MG63 (cell line): ENCODE measurements around the gene LCN9. TPM values are rescaled to one million over a fixed set of nuclear protein-coding genes. Genes with fewer than 3 reads are reported as not detected.

Experiments
- DNase-seq: peaks from one replicate; pipeline ENCODE4 v3.0.0-alpha.2; 2020
- H3K27me3 ChIP-seq: fragments of 250-450 bp; sonication (Bioruptor Pico); 2 replicates; pipeline ENCODE4 v1.5.1; 2020; ENCODE audit warnings: mild to moderate bottlenecking, moderate library complexity
- H3K36me3 ChIP-seq: fragments of 250-450 bp; sonication (Bioruptor Pico); 2 replicates; pipeline ENCODE4 v1.5.1; 2020; ENCODE audit warnings: mild to moderate bottlenecking, moderate library complexity
- H3K4me3 ChIP-seq: fragments of 250-450 bp; sonication (Bioruptor Pico); 2 replicates; pipeline ENCODE4 v1.5.1; 2020; ENCODE audit warnings: mild to moderate bottlenecking, moderate library complexity
- H3K9me3 ChIP-seq: fragments of 250-450 bp; sonication (Bioruptor Pico); 2 replicates; pipeline ENCODE4 v1.5.1; 2020; ENCODE audit warnings: mild to moderate bottlenecking, moderate library complexity
- total RNA-seq: library from RNA; depleted of rRNA; stranded (reverse); fragments of >200 nt; shearing (Covaris generic); gene quantifications from 2 replicates; pipeline ENCODE4 v1.2.3, GENCODE V29; 2014; ENCODE audit warnings: low replicate concordance

LCN9 gene
- total RNA-seq, 1 experiment from 2014 or later, result not detected

- no peaks in the 10 kb centered on the region for H3K27me3 ChIP-seq
- H3K4me3 ChIP-seq, result peak overlapping the region; percentile 26; the same call in 1 of the 2 replicates
- no peaks in the 10 kb centered on the region for H3K9me3 ChIP-seq
- H3K36me3 ChIP-seq, result no peaks in the 10 kb centered on the region
- no peak for DNase-seq
Measured at GRCh38 chr9:135701067-135701958, 38.2 kb downstream of the LCN9 start.

- Histone ChIP-seq H3K4me3 (peak within 1 kb of the TSS; percentile 26; the same call in 1 of the 2 replicates), H3K9me3 (no peaks in the 10 kb centered on the region), H3K27me3 (no peaks in the 10 kb centered on the region), H3K36me3 (no peaks in the 10 kb centered on the region)
- peak; percentile 46 for DNase-seq
Measured at GRCh38 chr9:135701959-135702721, 39.0 kb downstream of the LCN9 start, which contains the start of gene KCNT1. TSS of gene KCNT1 (plus strand) at chr9:135702185. CDS start at chr9:135702259, 74 bp downstream.

GRCh38 chr9:135703726-135704125 is 40.6 kb downstream of the LCN9 start:
- no peak for DNase-seq
- Histone ChIP-seq H3K36me3 (no peaks in the 10 kb centered on the region), H3K27me3 (no peaks in the 10 kb centered on the region), H3K4me3 (no peak overlapping the region), H3K9me3 (no peaks in the 10 kb centered on the region)

DNA sequence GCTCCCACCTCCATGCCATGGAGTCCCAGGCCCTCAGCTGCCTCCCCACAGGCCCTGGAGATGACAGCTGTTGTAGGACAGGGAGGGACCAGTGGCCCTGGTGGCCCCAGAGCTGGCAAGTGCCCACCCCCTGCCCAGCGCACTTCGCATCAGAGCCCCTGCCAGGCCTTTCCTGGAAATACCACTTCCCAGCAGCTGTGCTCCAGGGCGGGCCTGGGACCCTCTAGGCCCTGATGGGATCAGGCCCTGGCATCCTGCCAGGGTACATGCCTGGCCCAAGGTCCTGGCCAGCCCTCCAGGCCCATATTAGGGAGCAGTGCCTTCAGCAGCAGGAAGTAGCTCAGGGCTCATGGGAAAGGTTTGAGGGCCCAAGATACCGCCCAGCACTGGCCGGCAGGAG is 41.4 kb downstream of the LCN9 start:
- no peak for DNase-seq
- H3K4me3 ChIP-seq, result no peak overlapping the region
- H3K36me3 ChIP-seq, result no peaks in the 10 kb centered on the region
- no peaks in the 10 kb centered on the region for H3K9me3 ChIP-seq
- H3K27me3 ChIP-seq, result no peaks in the 10 kb centered on the region

GRCh38 chr9:135705376-135705775 is 42.3 kb downstream of the LCN9 start:
- DNase-seq, result no peak
- Histone ChIP-seq H3K9me3 (no peaks in the 10 kb centered on the region), H3K4me3 (no peak overlapping the region), H3K27me3 (no peaks in the 10 kb centered on the region), H3K36me3 (no peaks in the 10 kb centered on the region)

- DNase-seq, result no peak
- H3K9me3 ChIP-seq, result no peaks in the 10 kb centered on the region
- H3K27me3 ChIP-seq, result no peaks in the 10 kb centered on the region
- H3K36me3 ChIP-seq, result no peaks in the 10 kb centered on the region
- H3K4me3 ChIP-seq, result no peak overlapping the region
Measured at GRCh38 chr9:135706288-135706687, 43.2 kb downstream of the LCN9 start.

DNA sequence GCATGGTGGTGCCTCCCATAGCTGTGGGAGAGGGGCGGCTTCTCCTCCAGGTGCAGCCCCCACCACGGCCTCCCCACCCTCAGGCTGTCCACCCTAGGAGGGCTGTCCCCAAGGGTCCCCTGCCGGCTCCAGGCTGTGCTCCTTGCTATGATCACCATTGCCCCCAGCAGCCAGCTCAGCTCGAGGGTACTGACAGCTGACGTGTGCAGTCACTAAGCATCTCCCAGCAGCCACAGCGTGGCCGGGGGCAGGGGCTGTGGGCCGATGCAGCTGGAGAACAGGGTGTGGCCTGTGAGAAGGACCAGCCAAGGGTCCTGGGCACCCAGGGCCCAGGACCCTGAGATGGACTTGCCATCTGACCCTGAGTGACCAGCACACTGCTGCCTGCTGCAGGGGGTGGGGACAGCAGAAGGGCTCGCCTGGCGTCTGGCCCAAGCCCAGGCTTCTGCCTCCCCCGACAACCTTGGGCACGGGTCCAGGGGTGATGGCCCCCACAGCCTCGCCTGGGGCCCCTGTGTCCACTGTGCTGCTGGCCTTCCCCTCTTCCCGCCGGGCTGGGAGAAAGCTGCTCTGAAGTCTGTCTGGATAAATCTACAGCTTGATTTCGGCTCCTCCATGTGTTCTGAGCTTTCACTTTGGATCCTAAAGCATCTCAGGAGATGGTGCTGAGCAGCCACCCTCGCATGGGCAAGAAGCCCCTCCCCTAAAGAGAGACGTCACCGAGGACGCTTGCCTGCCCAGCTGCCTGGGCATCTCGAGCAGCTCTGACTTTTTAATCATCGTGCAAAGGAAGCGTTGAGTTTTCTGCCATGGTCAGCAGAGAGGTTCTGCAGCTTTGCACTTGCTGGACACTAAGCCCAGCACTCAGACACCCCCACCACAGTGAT is 44.4 kb downstream of the LCN9 start:
- Histone ChIP-seq H3K27me3 (no peaks in the 10 kb centered on the region), H3K36me3 (no peaks in the 10 kb centered on the region), H3K9me3 (no peaks in the 10 kb centered on the region), H3K4me3 (no peak overlapping the region)
- no peak for DNase-seq

GRCh38 chr9:135708164-135708563 is 45.1 kb downstream of the LCN9 start:
- DNase-seq, result no peak
- no peaks in the 10 kb centered on the region for H3K27me3 ChIP-seq
- no peak overlapping the region for H3K4me3 ChIP-seq
- no peaks in the 10 kb centered on the region for H3K9me3 ChIP-seq
- no peaks in the 10 kb centered on the region for H3K36me3 ChIP-seq

DNA sequence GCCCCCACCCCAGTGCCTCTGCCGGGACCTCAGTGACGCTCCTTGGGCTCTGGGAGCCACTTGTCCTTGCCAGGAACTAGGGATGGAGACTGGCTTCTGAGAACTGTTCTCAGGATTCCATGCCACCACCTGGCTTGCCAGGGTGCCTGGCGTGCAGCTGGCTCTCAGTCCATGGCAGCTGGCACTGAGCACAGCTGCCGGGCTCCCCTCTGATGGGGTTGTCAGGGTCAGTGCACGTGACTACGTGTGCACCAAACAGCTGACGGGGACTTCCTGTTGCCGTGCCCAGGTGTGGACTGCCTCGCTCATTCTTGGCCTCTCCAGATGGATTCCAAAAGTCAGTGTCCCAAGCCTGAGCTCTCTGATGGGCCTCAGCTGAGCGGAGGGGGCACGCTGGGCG is 48.3 kb downstream of the LCN9 start:
- no peak overlapping the region for H3K4me3 ChIP-seq
- H3K36me3 ChIP-seq, result no peaks in the 10 kb centered on the region
- no peak for DNase-seq
- no peaks in the 10 kb centered on the region for H3K9me3 ChIP-seq
- peaks cover 11% of the 10 kb centered on the region for H3K27me3 ChIP-seq

DNA sequence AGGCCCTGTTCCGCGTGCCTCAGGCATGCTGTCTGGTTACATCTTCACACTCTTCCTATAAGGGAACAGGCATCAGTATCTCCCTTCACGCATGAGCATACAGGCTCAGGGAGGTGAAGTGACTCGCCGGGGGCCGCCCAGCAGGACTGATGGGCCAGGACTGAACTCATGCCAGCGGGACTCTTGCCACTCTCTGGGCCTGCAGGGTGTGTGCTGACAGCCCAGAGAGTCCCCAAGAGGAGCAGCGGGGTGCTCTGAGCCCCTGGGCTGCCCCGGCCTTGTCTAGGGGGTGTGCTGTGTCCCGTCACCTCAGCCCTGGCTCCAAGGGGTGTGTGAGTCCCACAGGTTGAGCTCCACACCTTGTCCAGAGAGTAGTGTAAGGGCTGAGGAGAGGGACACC is 48.8 kb downstream of the LCN9 start:
- DNase-seq, result peak; percentile 43
- Histone ChIP-seq H3K27me3 (peaks cover 11% of the 10 kb centered on the region), H3K36me3 (no peaks in the 10 kb centered on the region), H3K9me3 (no peaks in the 10 kb centered on the region), H3K4me3 (no peak overlapping the region)

- H3K4me3 ChIP-seq, result no peak overlapping the region
- no peaks in the 10 kb centered on the region for H3K9me3 ChIP-seq
- no peaks in the 10 kb centered on the region for H3K36me3 ChIP-seq
- peaks cover 11% of the 10 kb centered on the region for H3K27me3 ChIP-seq
- no peak for DNase-seq
Measured at GRCh38 chr9:135712613-135713295, 49.6 kb downstream of the LCN9 start.

- Histone ChIP-seq H3K27me3 (peaks cover 11% of the 10 kb centered on the region), H3K36me3 (no peaks in the 10 kb centered on the region), H3K9me3 (no peaks in the 10 kb centered on the region), H3K4me3 (no peak overlapping the region)
- no peak for DNase-seq
Measured at GRCh38 chr9:135714242-135715055, 51.3 kb downstream of the LCN9 start.

DNA sequence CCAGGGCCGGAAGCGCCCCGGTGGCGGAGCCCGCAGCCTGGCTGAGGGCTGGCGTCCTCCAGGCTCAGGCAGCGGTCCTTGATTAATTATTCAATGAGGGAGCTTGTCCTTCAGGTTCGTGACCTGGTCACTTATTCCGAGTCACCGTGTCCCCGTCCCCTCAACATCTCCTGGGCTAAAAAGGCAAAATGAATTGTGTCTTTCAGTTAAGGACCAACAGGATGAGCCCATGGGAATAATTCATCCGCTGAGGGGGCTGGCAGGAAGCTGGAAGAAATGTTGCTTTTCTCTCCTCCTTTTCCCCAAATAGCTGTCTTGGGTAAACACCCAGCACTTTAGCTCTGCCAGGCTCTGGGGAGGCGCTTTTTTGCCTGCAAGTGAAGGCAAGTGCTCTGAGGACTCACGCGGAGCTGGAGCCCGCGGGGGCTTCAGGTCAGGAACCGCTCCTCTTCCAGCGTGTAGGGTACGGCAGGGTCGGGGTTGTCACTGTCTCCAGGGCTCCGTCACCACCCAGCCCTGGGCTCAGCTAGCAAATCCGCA is 52.0 kb downstream of the LCN9 start:
- no peaks in the 10 kb centered on the region for H3K9me3 ChIP-seq

DNA sequence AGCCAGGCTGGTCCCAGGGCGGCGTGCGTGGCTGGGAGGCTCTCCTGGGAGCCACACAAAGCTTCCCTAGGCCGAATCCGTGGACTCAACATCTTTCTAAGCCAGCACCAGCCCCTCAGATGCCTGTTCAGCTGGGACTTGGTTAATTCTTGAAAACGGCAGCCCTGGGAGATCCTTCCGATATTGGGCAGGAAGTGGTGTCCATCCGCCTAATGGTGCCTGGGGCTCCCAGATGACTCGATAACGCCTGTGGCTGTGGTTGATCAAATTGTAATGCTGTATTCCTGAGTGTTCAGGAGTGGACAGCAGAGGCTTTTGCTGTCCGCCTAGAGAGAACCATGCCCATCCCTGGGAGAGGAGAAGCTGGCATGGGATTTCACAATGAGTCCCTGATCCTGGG is 52.9 kb downstream of the LCN9 start:
- no peaks in the 10 kb centered on the region for H3K36me3 ChIP-seq
- DNase-seq, result no peak
- peaks cover 11% of the 10 kb centered on the region for H3K27me3 ChIP-seq
- no peak overlapping the region for H3K4me3 ChIP-seq
- H3K9me3 ChIP-seq, result no peaks in the 10 kb centered on the region

More for the DNA sequence above, 52.0 kb downstream of the LCN9 start:
- Histone ChIP-seq H3K4me3 (no peak overlapping the region), H3K36me3 (no peaks in the 10 kb centered on the region), H3K27me3 (peaks cover 11% of the 10 kb centered on the region)
- DNase-seq, result no peak
